ENCODE data around the gene FREY1.

FREY1 gene

GRCh38 chr11:45925550-45925949 is 18.5 kb upstream of the FREY1 start:
- TF ChIP-seq CEBPB (IDR thresholded peaks at IDR 0.05), result no peak
- TF ChIP-seq ZBTB7A (IDR thresholded peaks at IDR 0.05; ENCODE audit: low read depth), result no peak

GRCh38 chr11:45924927-45925326 is 17.9 kb upstream of the FREY1 start:
- TF ChIP-seq CREB1 (IDR thresholded peaks at IDR 0.05; ENCODE audit: low read depth), result no peak
- peak; percentile 50; the same call in 1 of the 2 replicates for TF ChIP-seq REST (IDR thresholded peaks at IDR 0.05; ENCODE audit: low read depth)

GRCh38 chr11:45924036-45924915 is 17.2 kb upstream of the FREY1 start:
- TF ChIP-seq REST (IDR thresholded peaks at IDR 0.05; ENCODE audit: low read depth) (no peak), TAF1 (IDR thresholded peaks at IDR 0.05; ENCODE audit: low read depth) (no peak), TEAD4 (IDR thresholded peaks at IDR 0.05) (no peak), CEBPB (IDR thresholded peaks at IDR 0.05) (no peak), FOXM1 (IDR thresholded peaks at IDR 0.05; ENCODE audit: borderline replicate concordance, low read depth) (no peak), MAX (IDR thresholded peaks at IDR 0.05) (no peak), USF1 (IDR thresholded peaks at IDR 0.05) (no peak), YY1 (IDR thresholded peaks at IDR 0.05; ENCODE audit: low read depth) (no peak), CREB1 (IDR thresholded peaks at IDR 0.05; ENCODE audit: low read depth) (no peak), NFIC (IDR thresholded peaks at IDR 0.05) (no peak), TCF12 (IDR thresholded peaks at IDR 0.05; ENCODE audit: low read depth) (no peak), ZBTB7A (IDR thresholded peaks at IDR 0.05; ENCODE audit: low read depth) (no peak), RAD21 (IDR thresholded peaks at IDR 0.05; ENCODE audit: low read depth) (no peak), EP300 (IDR thresholded peaks at IDR 0.05; ENCODE audit: borderline replicate concordance) (no peak), EGR1 (IDR thresholded peaks at IDR 0.05) (no peak)

GRCh38 chr11:45922425-45923082 is 15.5 kb upstream of the FREY1 start, which contains the start of gene LARGE2:
TSS of gene LARGE2 (plus strand) at chr11:45922656. CDS start at chr11:45922883, 227 bp downstream.
- TF ChIP-seq YY1 (IDR thresholded peaks at IDR 0.05; ENCODE audit: low read depth), result peak; percentile 49; the same call in 1 of the 2 replicates
- TF ChIP-seq RAD21 (IDR thresholded peaks at IDR 0.05; ENCODE audit: low read depth), result no peak
- TF ChIP-seq NFIC (IDR thresholded peaks at IDR 0.05), result peak; percentile 2; the same call in 1 of the 2 replicates
- no peak; the same call in none of the 2 replicates for TF ChIP-seq ZBTB7A (IDR thresholded peaks at IDR 0.05; ENCODE audit: low read depth)
- no peak for TF ChIP-seq MAX (IDR thresholded peaks at IDR 0.05)
- no peak for TF ChIP-seq TEAD4 (IDR thresholded peaks at IDR 0.05)
- no peak; the same call in 1 of the 2 replicates for TF ChIP-seq TAF1 (IDR thresholded peaks at IDR 0.05; ENCODE audit: low read depth)
- no peak for TF ChIP-seq USF1 (IDR thresholded peaks at IDR 0.05)
- TF ChIP-seq FOXM1 (IDR thresholded peaks at IDR 0.05; ENCODE audit: borderline replicate concordance, low read depth), result no peak
- no peak for TF ChIP-seq CEBPB (IDR thresholded peaks at IDR 0.05)
- TF ChIP-seq EGR1 (IDR thresholded peaks at IDR 0.05), result peak; percentile 76

- peak; percentile 80 for TF ChIP-seq TEAD4 (IDR thresholded peaks at IDR 0.05)
- TF ChIP-seq FOXM1 (IDR thresholded peaks at IDR 0.05; ENCODE audit: borderline replicate concordance, low read depth), result no peak; the same call in 1 of the 2 replicates
- TF ChIP-seq CEBPB (IDR thresholded peaks at IDR 0.05), result no peak
- TF ChIP-seq MAX (IDR thresholded peaks at IDR 0.05), result peak; percentile 63
- TF ChIP-seq RAD21 (IDR thresholded peaks at IDR 0.05; ENCODE audit: low read depth), result no peak
- no peak for TF ChIP-seq EGR1 (IDR thresholded peaks at IDR 0.05)
- TF ChIP-seq REST (IDR thresholded peaks at IDR 0.05; ENCODE audit: low read depth), result no peak
- TF ChIP-seq YY1 (IDR thresholded peaks at IDR 0.05; ENCODE audit: low read depth), result no peak
- peak; percentile 82 for TF ChIP-seq TCF12 (IDR thresholded peaks at IDR 0.05; ENCODE audit: low read depth)
- peak; percentile 57; the same call in 1 of the 2 replicates for TF ChIP-seq EP300 (IDR thresholded peaks at IDR 0.05; ENCODE audit: borderline replicate concordance)
- TF ChIP-seq ZBTB7A (IDR thresholded peaks at IDR 0.05; ENCODE audit: low read depth), result peak; percentile 79; the same call in 1 of the 2 replicates
- 0 out of 2 replicates have a peak, but pooled peaks have one; percentile 10 for TF ChIP-seq USF1 (IDR thresholded peaks at IDR 0.05)
- TF ChIP-seq CREB1 (IDR thresholded peaks at IDR 0.05; ENCODE audit: low read depth), result no peak
- TF ChIP-seq TAF1 (IDR thresholded peaks at IDR 0.05; ENCODE audit: low read depth), result no peak; the same call in none of the 2 replicates
- peak; percentile 30; the same call in 1 of the 2 replicates for TF ChIP-seq NFIC (IDR thresholded peaks at IDR 0.05)
Measured at GRCh38 chr11:45921561-45922424, 14.7 kb upstream of the FREY1 start.
